NCI-H2107 treated with DMSO at 0.1 percent for 48 hours (cell line): ENCODE data around the gene DAZ4.
"Not testable (repeated sequence)": the region's sequence is repeated elsewhere in the genome, so short reads cannot be mapped to it uniquely, and the experiment has no call there.

Experiments
- DNase-seq: peaks from one replicate; lab custom pipeline; 2025; ENCODE audit not compliant: unreplicated experiment; lab: John Stamatoyannopoulos, UW

DAZ4 gene, protein sequence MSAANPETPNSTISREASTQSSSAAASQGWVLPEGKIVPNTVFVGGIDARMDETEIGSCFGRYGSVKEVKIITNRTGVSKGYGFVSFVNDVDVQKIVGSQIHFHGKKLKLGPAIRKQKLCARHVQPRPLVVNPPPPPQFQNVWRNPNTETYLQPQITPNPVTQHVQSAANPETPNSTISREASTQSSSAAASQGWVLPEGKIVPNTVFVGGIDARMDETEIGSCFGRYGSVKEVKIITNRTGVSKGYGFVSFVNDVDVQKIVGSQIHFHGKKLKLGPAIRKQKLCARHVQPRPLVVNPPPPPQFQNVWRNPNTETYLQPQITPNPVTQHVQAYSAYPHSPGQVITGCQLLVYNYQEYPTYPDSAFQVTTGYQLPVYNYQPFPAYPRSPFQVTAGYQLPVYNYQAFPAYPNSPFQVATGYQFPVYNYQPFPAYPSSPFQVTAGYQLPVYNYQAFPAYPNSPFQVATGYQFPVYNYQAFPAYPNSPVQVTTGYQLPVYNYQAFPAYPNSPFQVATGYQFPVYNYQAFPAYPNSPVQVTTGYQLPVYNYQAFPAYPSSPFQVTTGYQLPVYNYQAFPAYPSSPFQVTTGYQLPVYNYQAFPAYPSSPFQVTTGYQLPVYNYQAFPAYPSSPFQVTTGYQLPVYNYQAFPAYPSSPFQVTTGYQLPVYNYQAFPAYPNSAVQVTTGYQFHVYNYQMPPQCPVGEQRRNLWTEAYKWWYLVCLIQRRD

DNA sequence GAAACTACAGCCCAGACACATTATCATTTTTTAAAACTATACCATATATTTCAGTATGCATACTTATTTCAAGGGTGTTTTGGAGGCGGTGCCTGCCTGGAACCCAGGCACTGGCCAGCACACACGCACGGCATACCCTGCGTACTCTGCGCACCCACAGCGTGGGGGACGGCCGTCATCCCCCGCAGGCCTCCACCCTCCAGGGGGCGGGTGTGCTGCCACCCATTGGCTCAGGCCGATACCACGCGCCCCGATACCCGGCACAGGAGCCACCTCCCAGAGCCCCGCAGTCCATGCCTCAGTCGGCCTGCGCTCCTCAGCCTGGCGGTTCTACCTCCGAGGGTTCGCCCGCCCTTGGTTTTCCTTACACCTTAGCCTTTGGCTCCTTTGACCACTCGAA, at the start of gene DAZ4:
Gene DAZ4 (plus strand): TSS at position 301 of the 400 bp plus-strand sequence. CDS start 208 bp downstream, outside the sequence.
- not testable (repeated sequence) for DNase-seq

DNA sequence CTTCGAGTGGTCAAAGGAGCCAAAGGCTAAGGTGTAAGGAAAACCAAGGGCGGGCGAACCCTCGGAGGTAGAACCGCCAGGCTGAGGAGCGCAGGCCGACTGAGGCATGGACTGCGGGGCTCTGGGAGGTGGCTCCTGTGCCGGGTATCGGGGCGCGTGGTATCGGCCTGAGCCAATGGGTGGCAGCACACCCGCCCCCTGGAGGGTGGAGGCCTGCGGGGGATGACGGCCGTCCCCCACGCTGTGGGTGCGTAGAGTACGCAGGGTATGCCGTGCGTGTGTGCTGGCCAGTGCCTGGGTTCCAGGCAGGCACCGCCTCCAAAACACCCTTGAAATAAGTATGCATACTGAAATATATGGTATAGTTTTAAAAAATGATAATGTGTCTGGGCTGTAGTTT, 20.4 kb upstream of the DAZ4 start, which contains the start of gene DAZ3:
Gene DAZ3 (minus strand): TSS at position 101 of the 400 bp plus-strand sequence. CDS start 208 bp downstream, outside the sequence.
- DNase-seq = not testable (repeated sequence)

DNA sequence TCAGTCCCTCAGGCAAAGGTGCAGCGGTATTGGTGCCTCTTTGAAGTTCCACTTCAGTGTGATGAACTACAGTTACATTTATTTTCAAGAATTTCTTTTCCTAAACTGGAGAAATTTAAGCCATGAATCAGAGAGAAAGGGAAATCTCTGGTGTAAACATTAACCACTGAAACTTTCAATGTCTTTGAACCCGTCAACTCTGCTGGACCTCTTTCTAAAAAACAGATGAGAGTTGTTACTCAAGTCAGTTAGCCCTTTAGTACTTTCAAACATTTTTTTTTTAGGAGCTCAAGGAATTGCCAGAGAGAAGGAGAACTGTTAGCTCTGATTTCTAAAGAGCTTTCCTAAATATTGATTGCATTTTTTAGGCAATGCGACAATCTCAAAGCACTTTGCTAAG, 11.9 kb upstream of the DAZ4 start:
- not testable (repeated sequence) for DNase-seq

DNA sequence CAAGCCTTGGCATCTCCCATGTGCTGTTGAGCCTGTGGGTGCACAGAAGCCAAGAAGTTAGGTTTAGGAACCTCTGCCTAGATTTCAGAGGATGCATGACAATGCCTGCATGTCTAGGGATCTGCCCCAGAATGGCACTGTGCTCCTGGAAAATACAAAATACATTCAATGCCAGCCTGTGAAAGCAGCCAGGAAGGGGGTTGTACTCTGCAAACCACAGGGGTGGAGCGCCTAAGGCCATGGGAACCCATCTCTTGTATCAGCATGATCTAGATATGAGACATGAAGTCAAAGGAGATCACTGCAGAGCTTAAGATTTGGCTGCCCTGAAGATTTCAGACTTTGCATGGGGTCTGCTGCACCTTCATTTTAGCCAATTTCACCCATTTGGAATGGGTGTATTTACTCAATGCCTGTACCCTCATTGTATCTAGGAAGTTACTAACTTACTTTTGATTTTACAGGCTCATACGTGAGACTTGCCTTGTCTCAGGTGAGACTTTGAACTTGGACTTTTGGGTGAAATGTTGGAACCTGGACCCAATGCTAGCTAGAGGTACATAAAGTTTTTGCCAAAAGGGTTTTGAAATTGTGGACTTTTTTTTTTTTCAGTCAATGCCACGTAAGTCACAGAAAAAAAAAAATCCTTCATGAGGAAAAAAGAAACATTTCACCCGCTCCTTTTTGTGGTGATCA, 9.4 kb upstream of the DAZ4 start:
- DNase-seq = not testable (repeated sequence)

DNA sequence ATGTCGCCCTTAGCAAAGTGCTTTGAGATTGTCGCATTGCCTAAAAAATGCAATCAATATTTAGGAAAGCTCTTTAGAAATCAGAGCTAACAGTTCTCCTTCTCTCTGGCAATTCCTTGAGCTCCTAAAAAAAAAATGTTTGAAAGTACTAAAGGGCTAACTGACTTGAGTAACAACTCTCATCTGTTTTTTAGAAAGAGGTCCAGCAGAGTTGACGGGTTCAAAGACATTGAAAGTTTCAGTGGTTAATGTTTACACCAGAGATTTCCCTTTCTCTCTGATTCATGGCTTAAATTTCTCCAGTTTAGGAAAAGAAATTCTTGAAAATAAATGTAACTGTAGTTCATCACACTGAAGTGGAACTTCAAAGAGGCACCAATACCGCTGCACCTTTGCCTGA, 8.7 kb upstream of the DAZ4 start:
- not testable (repeated sequence) for DNase-seq
